ENCODE measurements around the gene GSTK1.

GSTK1 gene

GRCh38 chr7:143250199-143250598, 13.0 kb upstream of the GSTK1 start:
- TF ChIP-seq EZH2phosphoT487 (IDR thresholded peaks at IDR 0.05; ENCODE audit: low read length), result no peak
- TF ChIP-seq EZH2 (optimal IDR thresholded peaks at IDR 0.05; ENCODE audit: low read depth, low read length), result no peak
- TF ChIP-seq CTCF (IDR thresholded peaks at IDR 0.05; ENCODE audit: low read length), result no peak
- H2AFZ ChIP-seq (ENCODE audit: low read length), result no peak overlapping the region
- H4K20me1 ChIP-seq (ENCODE audit: insufficient read depth, low read length), result no peaks in the 10 kb centered on the region
- no peak overlapping the region for H3K9ac ChIP-seq (ENCODE audit: low read length)
- peak overlapping the region; percentile 16 for H3K4me2 ChIP-seq (ENCODE audit: low read depth, low read length)
- H3F3A ChIP-seq (ENCODE audit: insufficient read depth, low read length), result no peaks in the 10 kb centered on the region
- H3K9me2 ChIP-seq (replicated peaks; ENCODE audit: insufficient read depth, low read length), result no peaks in the 10 kb centered on the region
- H3K36me3 ChIP-seq (replicated peaks; ENCODE audit: insufficient read depth, low read length), result no peaks in the 10 kb centered on the region
- no peak overlapping the region for H3K4me3 ChIP-seq (ENCODE audit: low read length)
- no peak overlapping the region; the same call in 1 of the 2 replicates for H3K27ac ChIP-seq (ENCODE audit: low read length)
- no peaks in the 10 kb centered on the region for H3K27me3 ChIP-seq (replicated peaks; ENCODE audit: insufficient read depth, low read length)
- no peaks in the 10 kb centered on the region for H3K79me2 ChIP-seq (ENCODE audit: low read length)
- DNase-seq, result no peak
- H3K9me3 ChIP-seq (replicated peaks; ENCODE audit: insufficient read depth, low read length), result no peaks in the 10 kb centered on the region
- peaks cover 28% of the 10 kb centered on the region for H3K4me1 ChIP-seq (ENCODE audit: low read length)

DNA sequence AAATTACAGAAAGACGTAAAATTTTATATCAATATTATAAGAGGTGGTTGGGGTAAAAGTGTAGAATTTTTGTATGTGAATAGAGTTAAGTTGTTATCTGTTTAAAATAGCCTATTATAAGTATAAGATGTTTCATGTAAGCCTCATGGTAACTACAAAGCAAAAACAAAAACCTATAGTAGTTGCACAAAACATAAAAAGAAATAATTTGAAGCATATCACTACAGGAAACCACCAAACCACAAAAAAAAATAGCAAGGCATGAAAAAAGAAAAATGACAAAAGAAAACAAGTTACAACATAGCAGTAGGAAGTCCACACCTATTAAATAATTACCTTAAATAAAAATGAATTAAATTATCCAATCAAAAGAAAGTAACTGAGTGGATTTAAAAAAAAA, 12.4 kb upstream of the GSTK1 start:
- no peaks in the 10 kb centered on the region for H3F3A ChIP-seq (ENCODE audit: insufficient read depth, low read length)
- DNase-seq, result peak; percentile 57
- no peaks in the 10 kb centered on the region for H3K36me3 ChIP-seq (replicated peaks; ENCODE audit: insufficient read depth, low read length)
- no peaks in the 10 kb centered on the region for H3K9me2 ChIP-seq (replicated peaks; ENCODE audit: insufficient read depth, low read length)
- peak overlapping the region; percentile 16 for H3K4me2 ChIP-seq (ENCODE audit: low read depth, low read length)
- H3K27me3 ChIP-seq (replicated peaks; ENCODE audit: insufficient read depth, low read length), result no peaks in the 10 kb centered on the region
- H3K4me3 ChIP-seq (ENCODE audit: low read length), result no peak overlapping the region
- peaks cover 27% of the 10 kb centered on the region for H3K4me1 ChIP-seq (ENCODE audit: low read length)
- no peak overlapping the region; the same call in 1 of the 2 replicates for H3K27ac ChIP-seq (ENCODE audit: low read length)
- H3K79me2 ChIP-seq (ENCODE audit: low read length), result no peaks in the 10 kb centered on the region
- peak overlapping the region; percentile 9; the same call in 1 of the 2 replicates for H2AFZ ChIP-seq (ENCODE audit: low read length)
- TF ChIP-seq CTCF (IDR thresholded peaks at IDR 0.05; ENCODE audit: low read length), result no peak
- no peak for TF ChIP-seq EZH2 (optimal IDR thresholded peaks at IDR 0.05; ENCODE audit: low read depth, low read length)
- TF ChIP-seq EZH2phosphoT487 (IDR thresholded peaks at IDR 0.05; ENCODE audit: low read length), result no peak
- no peaks in the 10 kb centered on the region for H3K9me3 ChIP-seq (replicated peaks; ENCODE audit: insufficient read depth, low read length)
- no peaks in the 10 kb centered on the region for H4K20me1 ChIP-seq (ENCODE audit: insufficient read depth, low read length)
- H3K9ac ChIP-seq (ENCODE audit: low read length), result no peak overlapping the region

DNA sequence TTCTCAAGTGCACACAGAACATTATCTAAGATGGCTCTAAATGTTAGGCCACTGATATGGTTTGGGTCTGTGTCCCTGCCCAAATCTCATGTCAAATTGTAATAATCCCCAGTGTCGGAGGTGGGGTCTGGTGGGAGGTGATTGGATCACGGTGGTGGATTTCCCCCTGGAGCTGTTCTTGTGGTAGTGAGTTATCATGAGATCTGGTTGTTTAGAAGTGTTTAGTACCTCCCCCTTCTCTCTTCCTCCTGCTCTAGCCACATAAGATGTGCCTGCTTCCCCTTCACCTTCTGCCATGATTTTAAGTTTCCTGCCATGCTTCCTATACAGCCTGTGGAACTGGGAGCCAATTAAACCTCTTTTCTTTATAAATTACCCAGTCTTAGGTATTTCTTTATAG, 11.2 kb upstream of the GSTK1 start:
- Histone ChIP-seq H3K27me3 (replicated peaks; ENCODE audit: insufficient read depth, low read length) (no peaks in the 10 kb centered on the region), H3K9me2 (replicated peaks; ENCODE audit: insufficient read depth, low read length) (no peaks in the 10 kb centered on the region), H3K4me2 (ENCODE audit: low read depth, low read length) (no peak overlapping the region), H4K20me1 (ENCODE audit: insufficient read depth, low read length) (no peaks in the 10 kb centered on the region), H2AFZ (ENCODE audit: low read length) (no peak overlapping the region), H3K9me3 (replicated peaks; ENCODE audit: insufficient read depth, low read length) (no peaks in the 10 kb centered on the region), H3K79me2 (ENCODE audit: low read length) (no peaks in the 10 kb centered on the region), H3K4me3 (ENCODE audit: low read length) (no peak overlapping the region), H3F3A (ENCODE audit: insufficient read depth, low read length) (no peaks in the 10 kb centered on the region), H3K4me1 (ENCODE audit: low read length) (peaks cover 22% of the 10 kb centered on the region), H3K9ac (ENCODE audit: low read length) (no peak overlapping the region), H3K36me3 (replicated peaks; ENCODE audit: insufficient read depth, low read length) (no peaks in the 10 kb centered on the region), H3K27ac (ENCODE audit: low read length) (no peak overlapping the region)
- no peak for TF ChIP-seq EZH2phosphoT487 (IDR thresholded peaks at IDR 0.05; ENCODE audit: low read length)
- TF ChIP-seq CTCF (IDR thresholded peaks at IDR 0.05; ENCODE audit: low read length), result no peak
- DNase-seq, result no peak

All from MM.1S (cell line).